Measurements from ENCODE around the gene ARHGAP15.

ARHGAP15 gene

GRCh38 chr2:143121079-143121478 lies 8.1 kb upstream of the ARHGAP15 start:
- Histone ChIP-seq H3K27ac (no peak overlapping the region), H3K9ac (no peak overlapping the region)

GRCh38 chr2:143121957-143122356 lies 7.3 kb upstream of the ARHGAP15 start:
- no peak overlapping the region for H3K4me2 ChIP-seq
- H3K27ac ChIP-seq, result no peak overlapping the region
- H3K4me3 ChIP-seq, result no peak overlapping the region
- no peaks in the 10 kb centered on the region for H3K27me3 ChIP-seq
- no peaks in the 10 kb centered on the region for H4K20me1 ChIP-seq
- no peak for TF ChIP-seq Cebpa-rat (IDR thresholded peaks at IDR 0.05)
- no peaks in the 10 kb centered on the region for H3K4me1 ChIP-seq
- H3K36me3 ChIP-seq, result no peaks in the 10 kb centered on the region
- no peaks in the 10 kb centered on the region for H3K9me3 ChIP-seq
- H3K9ac ChIP-seq, result no peak overlapping the region

More at GRCh38 chr2:143121079-143121478, 8.1 kb upstream of the ARHGAP15 start:
- H3K27me3 ChIP-seq, result no peaks in the 10 kb centered on the region
- H3K9me3 ChIP-seq, result no peaks in the 10 kb centered on the region
- H3K36me3 ChIP-seq, result no peaks in the 10 kb centered on the region
- peak overlapping the region; percentile 9; the same call in 1 of the 2 replicates for H3K4me2 ChIP-seq
- H3K4me3 ChIP-seq, result no peak overlapping the region
- no peak for TF ChIP-seq Cebpa-rat (IDR thresholded peaks at IDR 0.05)
- no peaks in the 10 kb centered on the region for H3K4me1 ChIP-seq
- no peaks in the 10 kb centered on the region for H4K20me1 ChIP-seq

GRCh38 chr2:143123911-143124310 lies 5.3 kb upstream of the ARHGAP15 start:
- Histone ChIP-seq H3K27ac (no peak overlapping the region), H3K4me3 (no peak overlapping the region), H3K4me1 (peaks cover 10% of the 10 kb centered on the region), H3K9ac (no peak overlapping the region), H3K36me3 (no peaks in the 10 kb centered on the region), H3K27me3 (no peaks in the 10 kb centered on the region), H3K9me3 (no peaks in the 10 kb centered on the region), H4K20me1 (no peaks in the 10 kb centered on the region), H3K4me2 (no peak overlapping the region)
- no peak for TF ChIP-seq Cebpa-rat (IDR thresholded peaks at IDR 0.05)

GRCh38 chr2:143124445-143124844 lies 4.8 kb upstream of the ARHGAP15 start:
- no peaks in the 10 kb centered on the region for H3K36me3 ChIP-seq
- H3K4me1 ChIP-seq, result peaks cover 10% of the 10 kb centered on the region
- no peak overlapping the region for H3K9ac ChIP-seq
- H3K4me2 ChIP-seq, result no peak overlapping the region
- no peaks in the 10 kb centered on the region for H3K27me3 ChIP-seq
- no peak overlapping the region for H3K27ac ChIP-seq
- TF ChIP-seq Cebpa-rat (IDR thresholded peaks at IDR 0.05), result no peak
- H4K20me1 ChIP-seq, result no peaks in the 10 kb centered on the region
- no peak overlapping the region for H3K4me3 ChIP-seq
- H3K9me3 ChIP-seq, result no peaks in the 10 kb centered on the region

GRCh38 chr2:143125717-143126116 lies 3.5 kb upstream of the ARHGAP15 start:
- H3K9me3 ChIP-seq, result no peaks in the 10 kb centered on the region
- H3K27me3 ChIP-seq, result no peaks in the 10 kb centered on the region
- H3K4me3 ChIP-seq, result no peak overlapping the region
- H3K4me1 ChIP-seq, result peaks cover 19% of the 10 kb centered on the region
- no peak overlapping the region for H3K4me2 ChIP-seq
- H3K36me3 ChIP-seq, result no peaks in the 10 kb centered on the region
- no peak for TF ChIP-seq Cebpa-rat (IDR thresholded peaks at IDR 0.05)
- H4K20me1 ChIP-seq, result no peaks in the 10 kb centered on the region
- H3K9ac ChIP-seq, result no peak overlapping the region
- no peak overlapping the region for H3K27ac ChIP-seq

GRCh38 chr2:143132355-143132754 lies 3.1 kb downstream of the ARHGAP15 start:
- no peak overlapping the region for H3K4me3 ChIP-seq
- no peak overlapping the region for H3K27ac ChIP-seq
- 0 out of 2 replicates have a peak, but pooled peaks cover 4% of the 10 kb centered on the region for H3K36me3 ChIP-seq
- H4K20me1 ChIP-seq, result peaks cover 8% of the 10 kb centered on the region; the same call in 1 of the 2 replicates
- no peaks in the 10 kb centered on the region for H3K27me3 ChIP-seq
- H3K9me3 ChIP-seq, result no peaks in the 10 kb centered on the region
- peak overlapping the region; percentile 12 for H3K4me2 ChIP-seq
- H3K9ac ChIP-seq, result no peak overlapping the region
- no peak for TF ChIP-seq Cebpa-rat (IDR thresholded peaks at IDR 0.05)
- H3K4me1 ChIP-seq, result peaks cover 38% of the 10 kb centered on the region

- peaks cover 28% of the 10 kb centered on the region for H3K4me1 ChIP-seq
- H3K9me3 ChIP-seq, result no peaks in the 10 kb centered on the region
- peaks cover 18% of the 10 kb centered on the region; the same call in 1 of the 2 replicates for H4K20me1 ChIP-seq
- H3K4me3 ChIP-seq, result no peak overlapping the region
- H3K9ac ChIP-seq, result no peak overlapping the region
- no peak overlapping the region for H3K27ac ChIP-seq
- no peak for TF ChIP-seq Cebpa-rat (IDR thresholded peaks at IDR 0.05)
- H3K27me3 ChIP-seq, result no peaks in the 10 kb centered on the region
- 0 out of 2 replicates have a peak, but pooled peaks cover 4% of the 10 kb centered on the region for H3K36me3 ChIP-seq
- no peak overlapping the region for H3K4me2 ChIP-seq
Observed at GRCh38 chr2:143133783-143134182, 4.6 kb downstream of the ARHGAP15 start.

GRCh38 chr2:143138292-143138691 lies 9.1 kb downstream of the ARHGAP15 start:
- H3K9ac ChIP-seq, result no peak overlapping the region
- H3K27me3 ChIP-seq, result no peaks in the 10 kb centered on the region
- no peak overlapping the region for H3K27ac ChIP-seq
- TF ChIP-seq Cebpa-rat (IDR thresholded peaks at IDR 0.05), result no peak
- peaks cover 41% of the 10 kb centered on the region; the same call in 1 of the 2 replicates for H4K20me1 ChIP-seq
- no peak overlapping the region for H3K4me2 ChIP-seq
- no peaks in the 10 kb centered on the region for H3K9me3 ChIP-seq
- no peak overlapping the region for H3K4me3 ChIP-seq
- H3K36me3 ChIP-seq, result no peaks in the 10 kb centered on the region
- H3K4me1 ChIP-seq, result peaks cover 12% of the 10 kb centered on the region; the same call in 1 of the 2 replicates

GRCh38 chr2:143139835-143140393 lies 10.7 kb downstream of the ARHGAP15 start:
- Histone ChIP-seq H3K27ac (no peak overlapping the region), H3K9ac (no peak overlapping the region), H3K4me3 (no peak overlapping the region), H3K27me3 (no peaks in the 10 kb centered on the region), H3K4me2 (no peak overlapping the region), H4K20me1 (peaks cover 44% of the 10 kb centered on the region; the same call in 1 of the 2 replicates), H3K36me3 (no peaks in the 10 kb centered on the region), H3K9me3 (no peaks in the 10 kb centered on the region), H3K4me1 (peaks cover 12% of the 10 kb centered on the region; the same call in 1 of the 2 replicates)
- TF ChIP-seq Cebpa-rat (IDR thresholded peaks at IDR 0.05), result no peak

GRCh38 chr2:143140864-143141661 lies 11.8 kb downstream of the ARHGAP15 start:
- Histone ChIP-seq H3K4me1 (peaks cover 23% of the 10 kb centered on the region; the same call in 1 of the 2 replicates), H3K4me2 (no peak overlapping the region), H3K36me3 (no peaks in the 10 kb centered on the region), H3K4me3 (no peak overlapping the region), H4K20me1 (peaks cover 51% of the 10 kb centered on the region; the same call in 1 of the 2 replicates), H3K27ac (no peak overlapping the region), H3K9ac (no peak overlapping the region), H3K9me3 (no peaks in the 10 kb centered on the region), H3K27me3 (no peaks in the 10 kb centered on the region)
- TF ChIP-seq Cebpa-rat (IDR thresholded peaks at IDR 0.05), result no peak

Data from BLaER1 (cell line).